NCI-H774 (cell line): Measurements from ENCODE around the gene NHEJ1.

ENCODE experiments used
- DNase-seq: peaks from one replicate; lab custom pipeline; 2025; lab: John Stamatoyannopoulos, UW

NHEJ1 gene

DNA sequence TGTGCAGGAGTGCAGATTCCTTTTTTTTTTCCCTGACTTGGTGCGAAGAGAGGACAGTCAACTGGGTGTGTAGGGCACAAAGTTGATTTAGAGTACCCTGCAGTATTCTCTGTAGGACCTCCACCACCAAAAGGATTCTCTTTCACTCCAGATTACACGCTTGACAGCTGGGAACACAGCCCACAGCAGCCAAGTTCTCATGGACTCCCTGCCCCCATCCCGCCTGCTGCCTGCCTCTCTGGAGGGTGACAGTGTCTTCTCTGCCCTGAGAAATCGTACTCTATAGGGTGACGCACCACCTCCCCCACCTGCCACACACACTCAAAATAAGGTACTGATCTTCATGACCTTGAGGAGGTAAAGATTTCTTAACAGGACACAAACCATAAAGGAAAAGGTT, 73.3 kb downstream of the NHEJ1 start:
- DNase-seq, result no peak

GRCh38 chr2:219086196-219086595, 74.4 kb downstream of the NHEJ1 start:
- DNase-seq, result no peak

DNA sequence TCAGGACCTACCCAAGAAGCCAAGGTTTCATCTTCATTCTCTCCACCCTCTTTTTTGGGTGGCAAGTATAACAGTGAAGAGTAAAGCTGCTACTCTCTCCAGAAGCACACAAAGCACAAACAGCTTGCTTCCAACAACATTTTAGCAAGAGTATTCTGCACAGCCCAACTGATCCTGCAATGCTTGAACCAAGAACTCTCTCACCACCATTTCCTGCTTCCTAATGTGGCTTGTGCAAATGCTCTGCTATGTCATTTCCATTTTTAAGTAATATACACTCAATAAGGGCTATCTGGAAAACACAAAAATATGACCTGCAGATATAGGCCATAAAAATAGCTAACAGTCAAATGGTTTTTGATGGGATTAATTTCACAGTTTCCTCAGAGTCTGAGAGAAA, 75.8 kb downstream of the NHEJ1 start:
- no peak for DNase-seq

DNA sequence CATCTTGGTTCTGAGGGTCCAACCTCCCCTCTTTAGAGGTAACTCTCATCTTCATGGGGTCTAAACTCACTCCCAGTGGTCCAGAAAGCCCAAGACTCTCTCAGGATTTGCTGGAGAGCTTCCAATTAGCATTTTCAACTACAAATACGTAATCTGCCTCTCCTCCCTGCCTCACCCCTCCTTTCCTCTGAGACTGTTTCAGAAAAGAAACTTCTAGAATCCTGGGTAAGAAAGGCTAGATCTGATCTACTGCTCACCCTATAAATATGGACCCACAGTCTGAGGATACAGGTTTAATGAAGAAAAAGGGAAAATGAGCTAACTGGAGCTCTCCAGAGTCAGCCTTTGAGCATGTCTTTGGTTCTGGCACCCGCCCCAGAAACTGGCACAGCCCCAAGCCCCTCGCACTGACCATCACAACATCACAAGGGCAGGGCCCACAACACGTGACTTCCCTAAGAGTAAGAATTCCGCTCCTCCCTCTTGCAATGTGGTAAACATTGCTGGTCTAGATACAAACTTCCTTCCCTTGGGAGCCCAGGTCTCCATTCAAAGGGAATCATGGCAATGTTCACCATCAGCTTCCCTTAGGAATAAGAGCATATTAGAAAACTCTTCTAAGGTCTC, 78.2 kb downstream of the NHEJ1 start:
- DNase-seq, result no peak

DNA sequence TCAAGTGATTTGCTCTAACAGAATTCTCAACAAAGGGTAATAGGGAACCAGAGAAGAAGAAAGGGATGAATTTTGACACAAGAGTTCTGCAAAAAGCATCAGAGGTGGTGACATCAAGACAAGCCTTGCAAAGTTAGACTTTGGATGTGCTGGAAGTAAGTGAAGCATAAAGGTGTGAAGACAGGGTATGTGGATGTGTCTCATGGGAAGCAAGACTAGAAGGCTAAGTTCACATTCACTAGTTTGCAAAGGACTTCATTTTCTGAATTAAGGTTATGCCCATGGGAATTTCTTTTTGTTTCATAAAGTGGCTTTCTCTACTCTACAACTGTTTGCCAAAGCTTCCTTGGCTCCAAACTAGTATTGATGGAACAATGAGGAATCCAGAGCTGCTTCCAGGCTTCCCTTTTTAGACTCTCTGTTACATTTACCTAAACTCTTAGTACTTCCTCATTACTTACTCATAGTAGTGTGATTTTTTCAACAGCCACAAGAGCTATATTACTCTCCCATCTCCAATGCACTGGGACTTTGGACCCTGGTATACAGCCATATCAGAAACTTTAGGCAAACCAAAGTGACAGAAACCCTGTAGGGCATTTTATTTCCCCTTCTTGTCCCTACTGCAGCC, 78.8 kb downstream of the NHEJ1 start:
- no peak for DNase-seq

GRCh38 chr2:219081096-219081495, 79.5 kb downstream of the NHEJ1 start:
- no peak for DNase-seq

DNA sequence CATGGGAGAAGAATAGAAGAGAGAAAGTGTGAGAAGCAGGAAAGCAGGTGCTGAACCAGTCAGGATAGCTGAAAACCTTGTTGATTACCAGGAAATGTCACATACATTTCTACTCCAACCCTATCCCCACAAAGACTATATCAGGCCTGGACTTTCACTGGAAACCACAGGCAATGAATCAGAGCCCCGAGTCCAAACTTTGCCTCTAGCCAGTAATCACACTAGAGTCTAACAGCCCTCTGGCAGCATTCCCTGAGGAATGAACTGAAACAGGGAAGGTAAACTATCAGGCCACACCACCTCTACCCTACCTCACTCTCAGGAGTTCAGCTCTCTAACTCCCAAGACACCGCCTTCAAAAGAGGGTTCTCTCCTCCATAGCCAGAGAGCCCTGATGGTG, 81.2 kb downstream of the NHEJ1 start:
- no peak for DNase-seq

GRCh38 chr2:219078951-219079350, 81.7 kb downstream of the NHEJ1 start:
- DNase-seq, result no peak

DNA sequence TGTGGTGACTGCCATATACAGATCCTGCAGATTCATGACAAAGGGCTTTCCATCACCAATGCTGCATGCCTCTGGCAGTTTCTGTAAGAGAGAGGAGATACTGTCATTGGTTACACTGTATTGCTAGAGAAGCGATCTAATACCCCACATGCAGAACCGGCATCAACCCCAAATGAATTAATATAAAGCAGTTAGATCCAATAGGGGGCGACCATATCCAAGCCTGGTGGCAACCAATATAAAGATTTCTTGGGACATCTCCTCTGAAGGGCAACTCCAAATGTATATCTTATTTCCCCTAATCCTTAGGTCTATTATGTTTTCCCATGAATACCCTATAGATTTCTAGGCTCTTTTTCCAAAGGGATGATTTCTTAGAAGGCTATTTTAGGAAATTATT, 82.5 kb downstream of the NHEJ1 start:
- DNase-seq, result no peak

- no peak for DNase-seq
Measured at GRCh38 chr2:219076253-219076652, 84.4 kb downstream of the NHEJ1 start.

- DNase-seq, result peak; percentile 49
Measured at GRCh38 chr2:219073413-219074129, 87.0 kb downstream of the NHEJ1 start.

GRCh38 chr2:219072741-219073250, 87.8 kb downstream of the NHEJ1 start:
- no peak for DNase-seq

- no peak for DNase-seq
Measured at GRCh38 chr2:219071131-219071816, 89.3 kb downstream of the NHEJ1 start.

- no peak for DNase-seq
Measured at GRCh38 chr2:219065484-219065883, 95.1 kb downstream of the NHEJ1 start.

- DNase-seq, result no peak
Measured at GRCh38 chr2:219062081-219062480, 98.5 kb downstream of the NHEJ1 start.

GRCh38 chr2:219060821-219061791, 99.5 kb downstream of the NHEJ1 start, which contains the start of gene IHH:
TSS of gene IHH (minus strand) at chr2:219060921. CDS start at chr2:219060467, 454 bp downstream.
- no peak for DNase-seq

GRCh38 chr2:219059725-219060682, 100.6 kb downstream of the NHEJ1 start:
- no peak for DNase-seq

- no peak for DNase-seq
Measured at GRCh38 chr2:219059375-219059724, 101.3 kb downstream of the NHEJ1 start.

GRCh38 chr2:219058541-219059374, 101.9 kb downstream of the NHEJ1 start:
- no peak for DNase-seq
